Measurements from ENCODE around the gene INTU. TPM values are rescaled to one million over a fixed set of nuclear protein-coding genes. Genes with fewer than 3 reads are reported as not detected.

Gene INTU
- total RNA-seq, 3 donors from 2014 or later: 7.0 to 22.4 (median 11.1) TPM

- intact Hi-C loops (cut with DNase I; ENCODE audit: low total_unique reads): no loop called here
These were observed 14.3 kb upstream of the INTU start for GRCh38 chr4:127618427-127618826.

GRCh38 chr4:127622621-127622920, 10.2 kb upstream of the INTU start:
- peaks cover 0 to 5% of the 10 kb centered on the region in 2 donors for H3K4me1 ChIP-seq
- DNase-seq (ENCODE audit: low spot score in 2 of 2): peak in 1 of 2 donors; percentile 52
- peaks cover 0 to 9% of the 10 kb centered on the region in 2 donors for H3K27me3 ChIP-seq
- H3K4me3 ChIP-seq: peak overlapping the region; percentile 52 to 84 (median 67)
- TF ChIP-seq POLR2A (IDR thresholded peaks at IDR 0.05): no peak
- TF ChIP-seq CTCF (IDR thresholded peaks at IDR 0.05): no peak
- no peaks in the 10 kb centered on the region for H3K36me3 ChIP-seq
- H3K9me3 ChIP-seq: no peaks in the 10 kb centered on the region
- intact Hi-C loops (cut with DNase I; ENCODE audit: low total_unique reads): no loop called here
- H3K27ac ChIP-seq: peak overlapping the region; percentile 70 to 79

More at GRCh38 chr4:127618427-127618826, 14.3 kb upstream of the INTU start:
- DNase-seq (ENCODE audit: low spot score in 2 of 2): no peak
- H3K4me1 ChIP-seq: peaks cover 0 to 5% of the 10 kb centered on the region in 2 donors
- H3K4me3 ChIP-seq: no peak overlapping the region
- no peak for TF ChIP-seq CTCF (IDR thresholded peaks at IDR 0.05)
- no peak for TF ChIP-seq POLR2AphosphoS5 (IDR thresholded peaks at IDR 0.05)
- H3K27me3 ChIP-seq: peaks cover 0 to 9% of the 10 kb centered on the region in 2 donors
- H3K36me3 ChIP-seq: no peaks in the 10 kb centered on the region
- no peaks in the 10 kb centered on the region for H3K9me3 ChIP-seq
- H3K27ac ChIP-seq: no peak overlapping the region

- H3K27ac ChIP-seq: peak overlapping the region; percentile 70 to 79
- intact Hi-C loops (cut with DNase I; ENCODE audit: low total_unique reads): no loop called here
These were observed 9.6 kb upstream of the INTU start for GRCh38 chr4:127622921-127623796.

GRCh38 chr4:127623797-127624083, 9.0 kb upstream of the INTU start:
- H3K36me3 ChIP-seq: no peaks in the 10 kb centered on the region
- no peak for DNase-seq (ENCODE audit: low spot score in 2 of 2)

More at GRCh38 chr4:127622921-127623796, 9.6 kb upstream of the INTU start:
- no peak for DNase-seq (ENCODE audit: low spot score in 2 of 2)
- peaks cover 0 to 5% of the 10 kb centered on the region in 2 donors for H3K4me1 ChIP-seq
- no peak for TF ChIP-seq POLR2A (IDR thresholded peaks at IDR 0.05)
- no peak for TF ChIP-seq POLR2AphosphoS5 (IDR thresholded peaks at IDR 0.05)
- no peak for TF ChIP-seq CTCF (IDR thresholded peaks at IDR 0.05)
- peak overlapping the region; percentile 52 to 84 (median 67) for H3K4me3 ChIP-seq
- H3K27me3 ChIP-seq: peaks cover 0 to 9% of the 10 kb centered on the region in 2 donors
- H3K36me3 ChIP-seq: no peaks in the 10 kb centered on the region
- H3K9me3 ChIP-seq: no peaks in the 10 kb centered on the region

More at GRCh38 chr4:127623797-127624083, 9.0 kb upstream of the INTU start:
- no peaks in the 10 kb centered on the region for H3K9me3 ChIP-seq
- peak overlapping the region; percentile 70 to 79 for H3K27ac ChIP-seq
- H3K27me3 ChIP-seq: peaks cover 0 to 9% of the 10 kb centered on the region in 2 donors
- H3K4me1 ChIP-seq: peaks cover 0 to 5% of the 10 kb centered on the region in 2 donors
- intact Hi-C loops (cut with DNase I; ENCODE audit: low total_unique reads): no loop called here
- peak overlapping the region; percentile 52 to 84 (median 67) for H3K4me3 ChIP-seq
- TF ChIP-seq POLR2AphosphoS5 (IDR thresholded peaks at IDR 0.05) (no peak), CTCF (IDR thresholded peaks at IDR 0.05) (no peak), POLR2A (IDR thresholded peaks at IDR 0.05) (no peak)

Measured in breast epithelium (tissue), 4 donors.